Measurements from ENCODE around the gene SEMA6B.
"Not testable (repeated sequence)": the region's sequence is repeated elsewhere in the genome, so short reads cannot be mapped to it uniquely, and the experiment has no call there.

Gene SEMA6B

GRCh38 chr19:4570402-4570801 lies 10.9 kb upstream of the SEMA6B start:
- no peak for DNase-seq

GRCh38 chr19:4568886-4569285 lies 9.4 kb upstream of the SEMA6B start:
- DNase-seq, result no peak

GRCh38 chr19:4567584-4568071 lies 8.1 kb upstream of the SEMA6B start:
- DNase-seq, result no peak

GRCh38 chr19:4566402-4567051 lies 7.0 kb upstream of the SEMA6B start:
- DNase-seq, result no peak

- DNase-seq, result not testable (repeated sequence)
Measured at GRCh38 chr19:4563562-4563961, 4.1 kb upstream of the SEMA6B start.

GRCh38 chr19:4562085-4562484 lies 2.6 kb upstream of the SEMA6B start:
- not testable (repeated sequence) for DNase-seq

GRCh38 chr19:4557971-4558941 lies 1.2 kb downstream of the SEMA6B start:
- no peak for DNase-seq

- DNase-seq, result no peak
Measured at GRCh38 chr19:4557144-4557970, 2.1 kb downstream of the SEMA6B start.

- no peak for DNase-seq
Measured at GRCh38 chr19:4556597-4557127, 2.8 kb downstream of the SEMA6B start.

- DNase-seq, result no peak
Measured at GRCh38 chr19:4555657-4556561, 3.6 kb downstream of the SEMA6B start.

- no peak for DNase-seq
Measured at GRCh38 chr19:4554717-4555116, 4.8 kb downstream of the SEMA6B start.

GRCh38 chr19:4553775-4554174 lies 5.7 kb downstream of the SEMA6B start:
- DNase-seq, result no peak

GRCh38 chr19:4553092-4553695 lies 6.3 kb downstream of the SEMA6B start:
- no peak for DNase-seq

- DNase-seq, result no peak
Measured at GRCh38 chr19:4552525-4552819, 7.0 kb downstream of the SEMA6B start.

GRCh38 chr19:4550479-4551050 lies 8.9 kb downstream of the SEMA6B start:
- no peak for DNase-seq

- DNase-seq, result no peak
Measured at GRCh38 chr19:4550018-4550417, 9.5 kb downstream of the SEMA6B start.

- DNase-seq, result no peak
Measured at GRCh38 chr19:4548238-4548584, 11.3 kb downstream of the SEMA6B start.

- DNase-seq, result no peak
Measured at GRCh38 chr19:4547303-4548237, 11.9 kb downstream of the SEMA6B start.

- DNase-seq, result no peak
Measured at GRCh38 chr19:4543842-4544647, 15.4 kb downstream of the SEMA6B start.

All from NCI-H2107 (cell line).